HUDEP-2 (cell line): ENCODE measurements around the gene IRF9.

Source experiments
- DNase-seq, 76 experiments: peaks; one replicate each; lab custom pipeline; 2025; ENCODE audit not compliant: unreplicated experiment in 76 of 76; lab: John Stamatoyannopoulos, UW

The IRF9 gene

GRCh38 chr14:24146453-24146977 lies 14.6 kb upstream of the IRF9 start, which contains the start of gene PSME2:
TSS of gene PSME2 (minus strand) at chr14:24146610. CDS start at chr14:24146581, 29 bp downstream.
- peak in 75 of 76 experiments; percentile 39 to 94 (median 81) for DNase-seq

GRCh38 chr14:24146978-24147760 lies 13.9 kb upstream of the IRF9 start, which contains the start of gene RNF31:
TSS of gene RNF31 (plus strand) at chr14:24147498. CDS start at chr14:24147699, 201 bp downstream.
- DNase-seq = peak; percentile 47 to 99 (median 95)

GRCh38 chr14:24147761-24148428 lies 13.2 kb upstream of the IRF9 start:
- DNase-seq = peak in 2 of 76 experiments; percentile 3 to 12

GRCh38 chr14:24149302-24149969 lies 11.6 kb upstream of the IRF9 start:
- no peak for DNase-seq

GRCh38 chr14:24150061-24150460 lies 11.0 kb upstream of the IRF9 start:
- DNase-seq = no peak

- DNase-seq = no peak
These were observed 10.5 kb upstream of the IRF9 start for GRCh38 chr14:24150567-24150966.

GRCh38 chr14:24150993-24151392 lies 10.1 kb upstream of the IRF9 start:
- no peak for DNase-seq

GRCh38 chr14:24151404-24152080 lies 9.5 kb upstream of the IRF9 start:
- no peak for DNase-seq

- DNase-seq = no peak
These were observed 6.0 kb upstream of the IRF9 start for GRCh38 chr14:24155100-24155499.

- no peak for DNase-seq
These were observed 4.2 kb upstream of the IRF9 start for GRCh38 chr14:24156840-24157239.

GRCh38 chr14:24157331-24157730 lies 3.7 kb upstream of the IRF9 start:
- no peak for DNase-seq

GRCh38 chr14:24159777-24160498 lies 1.1 kb upstream of the IRF9 start:
- DNase-seq = no peak

- no peak for DNase-seq
These were observed 591 bp upstream of the IRF9 start for GRCh38 chr14:24160499-24160849.

GRCh38 chr14:24162093-24162492 lies 1.0 kb downstream of the IRF9 start:
- DNase-seq = no peak

- no peak for DNase-seq
These were observed 3.5 kb downstream of the IRF9 start for GRCh38 chr14:24164518-24164991.

GRCh38 chr14:24165785-24166184 lies 4.7 kb downstream of the IRF9 start:
- DNase-seq = no peak

- DNase-seq = no peak
These were observed 6.5 kb downstream of the IRF9 start for GRCh38 chr14:24167469-24168114.

GRCh38 chr14:24171422-24172260 lies 10.6 kb downstream of the IRF9 start, which contains the start of gene REC8:
TSS of gene REC8 (plus strand) at chr14:24172080. CDS start at chr14:24172553, 473 bp downstream.
- peak in 59 of 76 experiments; percentile 15 to 96 (median 68) for DNase-seq
